Stomach (tissue), 9 donors: ENCODE measurements around the gene RSPRY1. TPM values are rescaled to one million over a fixed set of nuclear protein-coding genes. Genes with fewer than 3 reads are reported as not detected.

Source experiments
- DNase-seq, 2 donors: peaks; one replicate each; pipeline versions ENCODE4 v3.0.0 to v3.0.0-alpha.2; 2013 to 2019
- H3K27ac ChIP-seq, 5 donors: fragments of 200-600 bp in 4 of 5; sonication (generic) in 4 of 5; one replicate each; pipeline ENCODE4 v1.5.1; 2013 to 2019; ENCODE audit warnings: mild to moderate bottlenecking in 1 of 5, moderate library complexity in 1 of 5
- H3K27me3 ChIP-seq, 3 donors: fragments of 200-600 bp; sonication (generic); one replicate each; pipeline ENCODE4 v1.5.1; 2017 to 2019; ENCODE audit warnings: mixed run types in 1 of 3
- H3K36me3 ChIP-seq, 4 donors: fragments of 200-600 bp; sonication (generic); 1 replicate in 3 of 4; 2 replicates in 1 of 4; pipeline ENCODE4 v1.5.1; 2016 to 2019
- H3K4me1 ChIP-seq, 4 donors: fragments of 200-600 bp; sonication (generic); one replicate each; pipeline ENCODE4 v1.5.1; 2016 to 2019
- H3K4me3 ChIP-seq, 4 donors: fragments of 200-600 bp; sonication (generic) in 3 of 4; one replicate each; pipeline ENCODE4 v1.5.1; 2016 to 2019; ENCODE audit warnings: mild to moderate bottlenecking in 1 of 4
- H3K9me3 ChIP-seq, 4 donors: fragments of 200-600 bp; sonication (generic); one replicate each; pipeline ENCODE4 v1.5.1; 2016 to 2019
- CTCF ChIP-seq, 7 experiments: fragments of 450-650 bp in 4 of 7; fragments of 200-600 bp in 3 of 7; sonication (generic) in 3 of 7; IDR thresholded peaks; one replicate each; pipeline ENCODE4 v1.5.1; 2016 to 2019; ENCODE audit warnings: antibody characterized with exemption in 7 of 7, control low read depth in 2 of 7, mild to moderate bottlenecking in 1 of 7
- EP300 ChIP-seq: sonication (generic); formaldehyde crosslinking; IDR thresholded peaks from one replicate; pipeline ENCODE4 v1.6.1; 2017; ENCODE audit warnings: antibody characterized with exemption
- POLR2A ChIP-seq, 4 donors: fragments of 450-650 bp; IDR thresholded peaks; one replicate each; pipeline ENCODE4 v1.6.1; 2016; ENCODE audit warnings: antibody characterized with exemption in 4 of 4, control low read depth in 2 of 4, mild to moderate bottlenecking in 1 of 4, moderate library complexity in 1 of 4
- POLR2AphosphoS5 ChIP-seq, 3 donors: sonication (generic); formaldehyde crosslinking; IDR thresholded peaks; one replicate each; pipeline ENCODE4 v1.6.1; 2016; ENCODE audit warnings: antibody characterized with exemption in 3 of 3
- WGBS, 5 donors: extraction: QIAGEN DNeasy Blood & Tissue Kit in 3 of 5; methylation state at CpG; one replicate each; pipeline versions ENCODE4 v1.1.5 to v1.1.7; 2013 to 2018; 5-methylcytosine and 5-hydroxymethylcytosine counted together
- intact Hi-C: fragments of 100-400 bp; cut with DNase I; formaldehyde crosslinking; loops from one replicate; pipeline ENCODE4 v1.15.1; 2023; ENCODE audit warnings: low total_unique reads
- polyA plus RNA-seq, 3 donors: library from polyadenylated mRNA; stranded (reverse); fragments of 200-250 nt; gene quantifications; one replicate each; pipeline ENCODE4 v1.2.3, GENCODE V29; 2013
- total RNA-seq, 5 donors: library from RNA; depleted of rRNA; stranded (reverse); fragments of >200 nt; gene quantifications; one replicate each; pipeline versions ENCODE4 v1.1.0 to v1.2.3, GENCODE V29; 2014 to 2016
- donor health status: healthy with polysubstance abuse.
- donor health status: Bipolar disorder and iron deficiency.
- donor health status: healthy.

Gene RSPRY1
- total and polyA plus RNA-seq, 8 donors: 5.5 to 110 (median 13.3) TPM

DNA sequence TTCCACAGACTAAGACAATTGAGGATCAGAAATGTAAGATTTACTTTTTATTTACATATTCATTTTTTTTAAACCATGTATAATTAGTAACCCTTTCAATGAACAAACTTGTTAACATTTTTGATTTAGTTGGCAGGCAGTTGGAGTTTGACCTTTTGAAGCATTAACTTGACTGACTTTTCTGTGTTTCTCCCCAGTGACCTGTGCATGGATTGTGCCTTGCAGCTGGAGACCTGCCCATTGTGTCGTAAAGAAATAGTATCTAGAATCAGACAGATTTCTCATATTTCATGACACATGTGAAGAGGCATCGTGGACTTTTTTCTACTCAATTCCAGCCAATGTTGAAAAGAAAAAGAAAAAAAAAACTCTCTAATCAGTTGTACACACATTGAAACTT, 52.6 kb downstream of the RSPRY1 start:
- Histone ChIP-seq H3K4me1 (peaks cover 0 to 7% (median 1%) of the 10 kb centered on the region in 4 donors), H3K9me3 (no peaks in the 10 kb centered on the region), H3K27me3 (no peaks in the 10 kb centered on the region), H3K27ac (no peak overlapping the region), H3K36me3 (peaks cover 22 to 70% (median 68%) of the 10 kb centered on the region in 4 donors), H3K4me3 (no peak overlapping the region)
- intact Hi-C loops: no loop called here
- no peak for TF ChIP-seq CTCF (IDR thresholded peaks at IDR 0.05)
- TF ChIP-seq EP300: no peak
- no peak for TF ChIP-seq POLR2AphosphoS5 (IDR thresholded peaks at IDR 0.05)
- TF ChIP-seq POLR2A (IDR thresholded peaks at IDR 0.05): no peak
- WGBS, 5 donors: 69 to 82% (median 74%) methylated on average over 2 of the region's 2 CpGs
- DNase-seq: no peak

- Histone ChIP-seq H3K4me1 (peaks cover under 1 to 8% (median 2%) of the 10 kb centered on the region in 4 donors), H3K27ac (no peak overlapping the region), H3K36me3 (peaks cover 20 to 66% (median 64%) of the 10 kb centered on the region in 4 donors), H3K9me3 (no peaks in the 10 kb centered on the region), H3K27me3 (no peaks in the 10 kb centered on the region), H3K4me3 (no peak overlapping the region)
- no peak for DNase-seq
- TF ChIP-seq POLR2A (IDR thresholded peaks at IDR 0.05): no peak
- no peak for TF ChIP-seq EP300
- no peak for TF ChIP-seq POLR2AphosphoS5 (IDR thresholded peaks at IDR 0.05)
- no peak for TF ChIP-seq CTCF (IDR thresholded peaks at IDR 0.05)
- 78 to 87% (median 81%) methylated on average over 2 of the region's 2 CpGs for WGBS, 5 donors
- intact Hi-C loops: no loop called here
Observed at GRCh38 chr16:57239107-57239506, 53.0 kb downstream of the RSPRY1 start.

DNA sequence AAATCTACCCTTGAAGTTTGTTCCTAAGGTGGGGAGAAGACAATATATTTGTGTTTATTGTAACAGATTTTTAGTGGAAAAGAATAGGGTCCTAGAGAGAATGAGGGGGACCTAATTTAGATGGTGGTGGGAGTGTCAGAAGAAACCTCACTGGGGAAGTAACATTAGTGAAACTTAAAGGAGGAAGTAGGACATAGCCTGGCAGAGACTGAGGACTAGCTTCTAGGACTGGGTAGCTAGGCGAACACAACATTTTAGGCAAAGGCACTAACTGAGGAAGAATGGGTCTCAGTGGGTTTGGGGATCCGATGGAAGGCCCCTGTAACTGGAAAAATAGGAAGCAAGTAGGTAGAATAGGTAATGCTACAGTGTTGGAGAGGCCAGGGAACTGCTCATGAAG, 54.7 kb downstream of the RSPRY1 start:
- 82 to 98% (median 94%) methylated on average over 2 of the region's 2 CpGs for WGBS, 5 donors
- DNase-seq: no peak
- no peaks in the 10 kb centered on the region for H3K9me3 ChIP-seq
- peaks cover 10 to 49% (median 47%) of the 10 kb centered on the region in 4 donors for H3K36me3 ChIP-seq
- intact Hi-C loops: no loop called here
- no peak overlapping the region for H3K27ac ChIP-seq
- no peaks in the 10 kb centered on the region for H3K27me3 ChIP-seq
- TF ChIP-seq POLR2AphosphoS5 (IDR thresholded peaks at IDR 0.05) (no peak), CTCF (IDR thresholded peaks at IDR 0.05) (no peak), POLR2A (IDR thresholded peaks at IDR 0.05) (no peak), EP300 (no peak)
- no peak overlapping the region for H3K4me3 ChIP-seq
- H3K4me1 ChIP-seq: peaks cover 5 to 15% (median 11%) of the 10 kb centered on the region in 4 donors

GRCh38 chr16:57242650-57243049, 56.5 kb downstream of the RSPRY1 start:
- WGBS, 5 donors: 80 to 94% (median 90%) methylated on average over 2 of the region's 2 CpGs
- no peaks in the 10 kb centered on the region for H3K9me3 ChIP-seq
- no peak for DNase-seq

More at GRCh38 chr16:57242650-57243049, 56.5 kb downstream of the RSPRY1 start:
- H3K27me3 ChIP-seq: no peaks in the 10 kb centered on the region
- H3K4me3 ChIP-seq: no peak overlapping the region
- H3K27ac ChIP-seq: no peak overlapping the region
- peaks cover 14 to 27% (median 23%) of the 10 kb centered on the region in 4 donors for H3K4me1 ChIP-seq
- H3K36me3 ChIP-seq: peaks cover 7 to 37% (median 35%) of the 10 kb centered on the region in 4 donors
- no peak for TF ChIP-seq POLR2AphosphoS5 (IDR thresholded peaks at IDR 0.05)
- no peak for TF ChIP-seq POLR2A (IDR thresholded peaks at IDR 0.05)
- TF ChIP-seq EP300: no peak
- TF ChIP-seq CTCF (IDR thresholded peaks at IDR 0.05): no peak
- intact Hi-C loops: no loop called here
